ENCODE measurements around the gene SERPINA10. TPM values are rescaled to one million over a fixed set of nuclear protein-coding genes. Genes with fewer than 3 reads are reported as not detected.

Gene SERPINA10
- total and polyA plus RNA-seq, 9 donors, result 0.05 TPM; not detected in 8

- TF ChIP-seq EP300 (IDR thresholded peaks at IDR 0.05) (no peak), CTCF (IDR thresholded peaks at IDR 0.05) (no peak), POLR2A (IDR thresholded peaks at IDR 0.05) (no peak)
- Histone ChIP-seq H3K27ac (no peak overlapping the region), H3K27me3 (no peaks in the 10 kb centered on the region), H3K36me3 (no peaks in the 10 kb centered on the region), H3K4me3 (no peak overlapping the region), H3K9me3 (no peaks in the 10 kb centered on the region), H3K4me1 (ENCODE audit: insufficient read depth) (no peaks in the 10 kb centered on the region)
- DNase-seq, result no peak
- intact Hi-C loops (cut with DNase I), result no loop called here
- WGBS, 3 donors, result 90 to 92% (median 91%) methylated on average over 4 of the region's 4 CpGs
These were observed 55.1 kb downstream of the SERPINA10 start for GRCh38 chr14:94237983-94238382.

DNA sequence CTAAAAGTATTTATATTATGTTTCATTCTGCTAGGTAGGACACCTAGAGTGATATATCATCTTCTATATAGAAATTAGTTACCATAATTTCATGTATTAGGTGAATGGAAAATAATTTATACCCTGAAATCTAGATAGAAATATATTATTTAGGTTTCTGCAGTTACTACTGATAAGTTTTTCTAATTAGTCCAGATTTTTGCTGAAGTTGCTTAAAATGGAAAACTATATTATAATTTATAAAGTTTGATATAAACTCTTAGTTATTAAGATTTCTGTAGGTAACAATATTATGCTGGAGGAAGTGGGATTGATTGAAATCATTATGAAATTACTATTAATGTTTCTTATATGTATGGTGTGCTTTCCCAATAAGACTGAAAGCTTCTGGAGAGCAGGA, 56.0 kb downstream of the SERPINA10 start:
- no peak overlapping the region for H3K4me3 ChIP-seq
- no peak overlapping the region for H3K27ac ChIP-seq
- intact Hi-C loops (cut with DNase I), result no loop called here
- H3K4me1 ChIP-seq (ENCODE audit: insufficient read depth), result no peaks in the 10 kb centered on the region
- no peaks in the 10 kb centered on the region for H3K27me3 ChIP-seq
- TF ChIP-seq POLR2A (IDR thresholded peaks at IDR 0.05) (no peak), CTCF (IDR thresholded peaks at IDR 0.05) (no peak), EP300 (IDR thresholded peaks at IDR 0.05) (no peak)
- H3K36me3 ChIP-seq, result no peaks in the 10 kb centered on the region
- no peaks in the 10 kb centered on the region for H3K9me3 ChIP-seq
- DNase-seq, result no peak

Other genes with a start within 250 kb of the SERPINA10 start
- gene DDX24, start 212.1 kb downstream of the SERPINA10 start, total RNA-seq, result 100 to 1,000 TPM in 6 of 7 donors, 10 to 100 TPM in 1; 98.8 to 286 (median 233) TPM
- gene DDX24, start 212.1 kb downstream of the SERPINA10 start, polyA plus RNA-seq, result 100 to 1,000 TPM; 118 to 521 TPM
- 10 to 100 TPM; 27.4 to 57.0 (median 32.8) TPM for gene IFI27L1, start 212.0 kb downstream of the SERPINA10 start, total RNA-seq
- 10 to 100 TPM; 21.5 to 43.9 TPM for gene IFI27L1, start 212.0 kb downstream of the SERPINA10 start, polyA plus RNA-seq
- gene IFI27, start 182.5 kb downstream of the SERPINA10 start, total RNA-seq, result 100 to 1,000 TPM in 1 of 7 donors, 10 to 100 TPM in 6; 44.5 to 117 (median 56.9) TPM
- 100 to 1,000 TPM; 119 to 413 TPM for gene IFI27, start 182.5 kb downstream of the SERPINA10 start, polyA plus RNA-seq
- gene IFI27L2, start 163.7 kb downstream of the SERPINA10 start, total RNA-seq, result 100 to 1,000 TPM in 3 of 7 donors, 10 to 100 TPM in 4; 53.4 to 106 (median 88.5) TPM
- gene IFI27L2, start 163.7 kb downstream of the SERPINA10 start, polyA plus RNA-seq, result 100 to 1,000 TPM in 1 of 2 donors, 10 to 100 TPM in 1; 37.8 to 145 TPM
- gene PPP4R4, start 118.9 kb downstream of the SERPINA10 start, total RNA-seq, result 10 to 100 TPM in 6 of 7 donors, 1 to 10 TPM in 1; 10.0 to 41.0 (median 17.6) TPM
- gene PPP4R4, start 118.9 kb downstream of the SERPINA10 start, polyA plus RNA-seq, result 1 to 10 TPM; 3.0 to 6.6 TPM
- gene SERPINA6, start 30.1 kb upstream of the SERPINA10 start, total RNA-seq, result 10 to 100 TPM in 1 of 7 donors, under 1 TPM in 2, not detected in 4; 0.35 to 15.4 (median 0.56) TPM
- under 1 TPM; 0.18 to 0.68 TPM for gene SERPINA6, start 30.1 kb upstream of the SERPINA10 start, polyA plus RNA-seq
- gene SERPINA2, start 73.4 kb upstream of the SERPINA10 start, total RNA-seq, result not detected
- not detected for gene SERPINA2, start 73.4 kb upstream of the SERPINA10 start, polyA plus RNA-seq
- gene SERPINA1, start 95.3 kb upstream of the SERPINA10 start, total RNA-seq, result 10 to 100 TPM in 3 of 7 donors, 1 to 10 TPM in 4; 1.2 to 23.9 (median 9.9) TPM
- 10 to 100 TPM in 1 of 2 donors, 1 to 10 TPM in 1; 1.9 to 25.7 TPM for gene SERPINA1, start 95.3 kb upstream of the SERPINA10 start, polyA plus RNA-seq
- not detected for gene SERPINA11, start 159.5 kb upstream of the SERPINA10 start, total RNA-seq
- not detected for gene SERPINA11, start 159.5 kb upstream of the SERPINA10 start, polyA plus RNA-seq
- not detected for gene SERPINA9, start 182.9 kb upstream of the SERPINA10 start, total RNA-seq
- gene SERPINA9, start 182.9 kb upstream of the SERPINA10 start, polyA plus RNA-seq, result not detected
- not detected for gene SERPINA12, start 216.2 kb upstream of the SERPINA10 start, total RNA-seq
- not detected for gene SERPINA12, start 216.2 kb upstream of the SERPINA10 start, polyA plus RNA-seq

Measured in ovary (tissue), 9 donors.